DMS153 (cell line): ENCODE results near the gene STON2.

Experiments used
- DNase-seq: peaks from one replicate; lab custom pipeline; 2025; lab: John Stamatoyannopoulos, UW

The STON2 gene

DNA sequence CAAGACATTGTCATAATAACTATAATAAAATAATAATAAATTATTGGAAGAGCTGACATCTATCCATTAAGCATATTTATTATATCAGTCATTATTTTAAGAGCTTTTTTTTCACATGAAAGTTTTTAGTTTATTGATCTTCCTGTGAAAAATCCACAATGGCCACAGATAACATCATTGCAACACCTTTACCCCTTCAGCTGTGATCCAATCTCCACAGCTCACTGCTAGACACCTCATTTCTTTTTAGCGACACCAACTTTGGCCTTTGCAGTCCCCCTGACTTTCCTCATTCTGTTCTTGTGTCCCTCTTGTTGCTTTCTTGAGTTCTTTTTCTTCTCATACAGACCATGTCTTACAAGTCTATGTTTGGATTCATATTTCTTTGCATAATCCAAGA, 67.4 kb downstream of the STON2 start:
- no peak for DNase-seq

DNA sequence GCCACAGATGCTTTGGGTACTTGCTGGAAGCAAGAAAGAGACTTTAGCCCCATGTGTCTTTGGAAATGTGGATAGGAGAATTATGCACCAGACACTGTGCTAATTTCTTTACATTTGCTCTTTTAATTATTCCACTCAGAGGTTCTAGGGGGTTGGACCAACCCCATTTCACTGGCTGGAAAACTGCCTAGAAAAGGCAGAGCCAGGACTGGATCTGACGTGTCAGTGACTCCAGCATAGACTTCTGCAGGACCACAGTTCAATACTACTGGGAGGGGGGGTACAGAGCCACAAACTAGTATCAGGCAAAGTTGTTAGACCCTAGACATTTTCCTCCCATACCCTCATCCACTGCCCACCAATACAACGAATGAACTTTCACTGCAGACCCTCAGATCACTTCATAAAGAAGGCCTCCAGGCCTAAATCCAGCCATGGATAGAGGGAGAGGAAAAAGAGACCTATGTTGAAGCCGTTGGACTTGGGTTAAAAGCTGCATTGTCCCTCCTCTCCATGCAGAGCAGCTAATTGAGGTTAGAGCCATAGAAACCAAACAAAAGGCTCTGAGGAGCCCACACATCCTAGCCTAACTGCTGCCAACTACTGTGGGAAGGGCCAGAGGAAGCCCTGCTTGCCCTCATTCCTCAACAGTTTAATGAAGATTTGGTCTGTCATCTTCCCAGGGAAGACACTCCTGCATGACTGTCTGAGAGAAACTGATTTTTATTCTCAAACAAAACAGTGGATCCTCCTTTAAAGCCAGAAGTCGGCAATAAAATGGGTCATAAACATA, 68.7 kb downstream of the STON2 start:
- DNase-seq = no peak

DNA sequence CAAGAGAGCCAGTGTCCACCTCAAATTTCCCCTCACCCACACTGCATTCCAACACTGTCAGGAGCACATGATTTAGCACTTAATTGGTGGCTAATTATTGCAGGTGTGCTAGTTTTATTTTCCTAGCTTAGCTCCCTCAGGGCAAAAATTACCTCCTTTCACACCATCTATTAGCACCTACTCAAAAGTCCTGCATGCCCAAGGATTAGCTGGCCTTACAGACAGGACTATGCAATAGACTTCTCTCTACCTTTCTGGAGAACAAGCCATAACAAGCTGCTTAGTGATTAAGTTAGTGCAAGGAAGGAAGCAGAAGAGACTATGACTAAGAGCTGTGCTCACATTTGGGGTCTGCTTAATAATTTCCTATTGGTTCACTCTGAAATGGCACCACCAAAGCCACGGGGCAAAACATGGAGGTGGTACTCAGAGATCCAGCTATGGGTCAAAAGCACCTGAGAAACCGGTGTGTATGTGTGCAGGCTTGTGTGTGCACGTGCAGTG, 69.5 kb downstream of the STON2 start:
- no peak for DNase-seq

DNA sequence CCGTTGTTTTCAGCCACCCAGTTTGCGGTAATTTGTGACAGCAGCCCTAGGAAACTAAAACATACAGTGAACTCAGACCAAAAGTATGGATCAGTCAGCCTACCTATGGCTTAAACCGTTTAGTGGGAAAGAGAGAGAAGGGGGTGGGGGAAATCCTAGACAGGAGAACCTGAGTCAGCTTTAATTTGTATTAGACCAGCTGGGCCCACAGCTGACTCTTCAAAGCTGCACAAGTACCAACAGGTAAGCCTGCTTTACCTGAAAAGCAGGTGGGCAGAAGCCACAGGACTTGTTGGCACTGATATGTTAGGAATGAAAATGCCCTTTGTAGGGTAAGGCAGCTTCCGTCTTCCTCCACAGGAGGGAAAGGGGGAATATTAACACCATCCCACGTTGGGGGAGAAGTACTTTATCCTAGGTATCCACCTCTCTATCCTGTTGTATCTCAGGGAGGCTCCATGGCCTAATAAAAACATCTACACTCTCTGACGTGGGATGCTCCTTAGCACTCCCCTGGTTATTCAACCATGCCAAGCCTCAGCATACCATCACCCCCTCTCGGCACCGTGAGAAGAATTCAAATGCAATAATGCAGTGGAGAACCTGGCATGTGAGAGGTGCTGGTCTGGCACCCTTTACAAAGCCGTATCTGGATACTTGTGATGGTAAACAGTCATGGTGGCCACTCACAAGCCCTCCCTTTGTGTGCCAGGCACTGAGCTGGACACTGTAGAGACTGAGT, 70.3 kb downstream of the STON2 start:
- DNase-seq = no peak

DNA sequence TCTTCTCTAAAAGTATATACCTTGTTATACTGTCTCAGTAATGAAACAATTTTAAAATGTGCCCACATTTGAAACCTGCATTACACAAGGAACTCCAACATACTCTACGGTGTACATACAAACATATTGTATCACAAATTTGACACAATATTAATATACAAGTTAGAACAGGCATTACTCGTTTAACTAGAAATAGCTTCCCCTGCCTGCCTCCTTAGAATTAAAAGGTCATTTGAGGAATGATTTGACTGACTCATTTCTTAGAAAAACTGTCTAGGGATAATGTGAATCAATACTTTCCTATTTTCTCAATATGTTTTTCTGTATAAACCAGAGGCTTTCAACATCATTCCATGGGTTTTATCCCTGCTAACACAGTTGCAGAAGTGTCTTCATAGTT, 73.7 kb downstream of the STON2 start:
- no peak for DNase-seq

DNA sequence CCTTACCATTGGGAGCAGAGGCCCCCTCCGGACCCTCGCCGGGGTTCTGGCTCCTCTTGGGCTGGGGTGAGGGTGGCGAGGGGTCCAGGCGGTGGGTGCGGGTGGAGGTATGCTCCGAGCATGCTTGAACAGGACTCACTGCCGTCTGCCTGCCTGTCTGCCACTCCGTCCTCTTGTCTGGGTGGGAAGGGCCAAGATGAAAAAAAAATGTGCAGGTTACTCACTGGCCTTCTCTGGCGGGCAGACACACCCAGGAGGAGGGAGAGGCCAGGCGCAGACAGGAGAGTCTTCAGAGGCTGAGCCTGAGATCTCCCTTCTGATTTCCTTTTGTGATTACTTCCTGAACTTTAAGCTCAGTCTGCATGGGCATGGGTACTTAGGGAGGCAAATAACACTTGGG, 76.1 kb downstream of the STON2 start:
- DNase-seq = peak; percentile 23

DNA sequence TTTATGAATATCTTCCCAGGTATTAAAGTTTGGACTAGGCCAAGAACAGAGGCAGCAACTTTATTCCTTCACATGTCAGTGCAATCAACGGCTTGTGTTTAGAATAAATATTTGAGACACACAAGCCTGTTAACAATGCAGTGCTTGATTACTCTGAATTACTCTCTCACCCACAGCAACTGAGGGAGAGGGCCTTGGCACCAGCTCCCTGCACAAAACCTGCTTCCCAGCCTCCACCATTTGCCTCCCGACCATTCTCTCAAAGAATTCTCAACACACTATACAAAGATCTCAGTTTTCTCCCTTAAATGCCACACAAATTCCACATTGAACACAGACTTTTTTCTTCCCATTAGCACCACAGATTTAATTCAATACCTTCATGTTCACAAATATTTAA, 77.0 kb downstream of the STON2 start:
- DNase-seq = no peak

DNA sequence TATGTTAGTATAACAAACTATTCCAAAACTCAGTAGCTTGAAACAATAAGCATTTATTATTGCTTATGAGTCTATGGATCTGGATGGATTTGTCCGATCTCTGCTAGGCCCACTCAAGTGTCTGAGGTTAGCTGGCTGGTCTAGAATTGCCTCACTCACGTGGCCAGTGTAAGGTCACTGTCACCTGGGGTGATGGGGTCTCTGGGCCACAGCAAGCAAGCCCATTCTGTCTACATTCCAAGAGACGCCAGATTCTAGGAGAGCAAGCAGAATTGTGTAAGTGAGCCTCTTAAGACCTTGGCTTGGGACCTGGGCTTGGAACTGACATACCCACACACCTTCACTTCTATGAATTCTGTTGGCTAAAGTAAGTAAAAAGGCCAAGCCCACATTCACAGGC, 80.2 kb downstream of the STON2 start:
- no peak for DNase-seq

DNA sequence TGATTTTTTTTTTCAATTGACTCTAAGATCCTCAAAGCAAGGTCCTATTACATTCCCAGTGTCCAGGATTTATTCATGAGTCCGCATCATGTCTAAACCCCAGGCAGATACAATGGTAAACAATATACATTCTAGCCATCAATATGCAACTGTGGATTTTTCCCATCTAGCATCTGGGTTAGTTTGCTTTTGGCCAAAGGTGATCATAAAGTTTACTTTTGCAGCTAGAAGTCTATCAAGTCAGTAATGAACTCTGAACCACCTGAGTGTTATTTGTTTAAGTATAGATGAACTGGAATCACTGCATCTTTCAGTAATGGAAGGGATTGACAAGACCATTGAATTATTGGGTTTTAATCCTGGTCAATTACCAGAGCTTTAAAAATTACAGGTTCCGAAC, 80.8 kb downstream of the STON2 start:
- no peak for DNase-seq

DNA sequence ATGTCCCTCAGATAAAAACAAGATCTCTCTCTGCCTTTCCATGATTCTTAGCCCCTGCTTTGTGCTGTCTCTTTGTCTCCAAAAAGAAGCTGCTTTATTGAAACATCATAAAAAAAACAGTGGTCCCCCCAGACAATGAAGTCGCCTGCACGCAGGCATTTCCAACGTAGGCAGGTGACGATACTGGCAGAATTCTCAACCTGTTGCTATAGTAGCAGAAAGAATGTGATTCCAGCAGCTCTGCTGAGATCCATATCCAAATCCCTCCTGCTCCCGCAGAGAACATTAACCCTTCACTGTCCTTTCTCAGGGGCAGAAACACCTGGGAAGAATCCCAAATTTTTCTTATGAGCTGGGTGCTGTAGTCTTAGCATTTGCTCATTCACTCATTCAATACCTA, 84.8 kb downstream of the STON2 start:
- DNase-seq = no peak

DNA sequence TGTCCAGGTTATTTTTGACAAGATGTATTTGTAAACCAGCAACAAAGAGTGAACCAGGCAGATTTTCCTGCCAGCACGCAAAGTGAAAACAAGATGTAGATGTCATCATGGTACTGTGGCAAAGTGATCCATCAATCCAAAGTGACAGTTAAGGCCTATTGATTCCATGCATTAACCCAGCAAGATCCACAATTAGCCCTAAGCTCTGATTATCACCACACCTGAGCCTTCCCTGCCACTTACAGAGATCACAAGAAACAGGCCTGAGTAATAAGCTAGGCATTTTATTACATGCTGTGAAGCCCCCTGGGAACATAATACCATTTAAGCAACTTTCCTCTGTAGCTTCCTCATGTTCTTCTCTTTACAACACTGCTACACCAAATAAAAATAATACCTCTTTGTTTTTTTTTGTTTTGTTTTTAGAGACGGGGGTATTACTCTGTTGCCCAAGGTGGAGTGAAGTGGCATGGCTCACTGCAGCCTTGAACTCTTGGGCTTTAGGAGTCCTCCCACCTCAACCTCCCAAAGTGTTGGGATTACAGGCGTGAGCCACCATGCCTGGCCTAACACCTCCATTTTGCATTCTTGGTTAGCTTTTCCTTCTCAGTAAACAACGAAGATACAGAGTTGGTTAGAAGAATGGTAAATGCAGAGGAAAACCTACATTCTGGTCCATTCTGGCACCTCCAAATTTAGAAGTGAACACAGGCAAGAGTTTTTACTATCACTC, 85.5 kb downstream of the STON2 start:
- DNase-seq = no peak

DNA sequence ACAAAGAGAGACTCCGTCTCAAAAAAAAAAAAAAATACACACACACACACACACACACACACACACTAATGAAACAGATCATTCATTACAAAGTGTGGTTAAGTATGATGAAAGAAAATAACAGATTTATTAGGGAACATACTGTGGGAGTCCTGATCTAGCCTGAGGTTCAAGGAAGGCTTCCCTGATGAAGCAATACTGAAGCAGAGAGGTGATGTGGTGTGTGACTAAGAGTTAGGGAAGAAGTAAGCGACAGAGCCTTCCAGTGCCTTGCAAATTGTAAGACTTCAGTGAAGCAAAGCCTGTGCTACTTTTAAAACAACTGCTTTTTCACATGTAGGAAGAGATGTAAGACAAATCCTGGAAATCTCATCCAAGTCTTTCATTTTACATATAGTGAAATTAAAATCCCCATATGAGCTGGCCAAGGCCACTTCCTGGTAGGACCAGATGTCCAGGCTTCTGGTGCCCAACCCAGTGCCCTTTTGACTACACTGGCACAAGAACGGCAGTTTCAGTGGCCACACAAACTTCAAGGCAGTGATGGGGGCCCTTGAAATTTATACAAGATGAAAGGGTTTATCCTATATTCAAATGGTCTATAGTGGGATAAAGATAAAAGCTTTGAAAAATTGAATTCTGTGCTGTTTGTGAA, 86.2 kb downstream of the STON2 start:
- no peak for DNase-seq

DNA sequence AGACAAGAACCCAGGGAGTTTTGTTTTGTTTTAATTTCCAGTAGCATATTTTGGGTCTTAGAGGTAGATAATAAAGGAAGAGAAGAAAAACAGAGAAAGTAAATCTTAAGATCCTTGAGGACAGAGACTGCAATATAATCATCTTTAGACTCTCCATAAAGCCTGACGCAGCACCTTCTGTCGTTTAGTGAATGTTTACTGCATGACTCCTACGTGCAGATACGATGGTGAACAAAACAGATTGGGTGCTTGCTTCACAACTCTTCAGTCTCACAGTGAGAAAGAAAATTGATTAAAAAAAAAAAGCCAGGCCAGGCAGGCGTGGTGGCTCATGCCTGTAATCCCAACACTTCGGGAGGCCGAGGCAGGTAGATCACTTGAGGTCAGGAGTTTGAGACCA, 86.9 kb downstream of the STON2 start:
- no peak for DNase-seq

DNA sequence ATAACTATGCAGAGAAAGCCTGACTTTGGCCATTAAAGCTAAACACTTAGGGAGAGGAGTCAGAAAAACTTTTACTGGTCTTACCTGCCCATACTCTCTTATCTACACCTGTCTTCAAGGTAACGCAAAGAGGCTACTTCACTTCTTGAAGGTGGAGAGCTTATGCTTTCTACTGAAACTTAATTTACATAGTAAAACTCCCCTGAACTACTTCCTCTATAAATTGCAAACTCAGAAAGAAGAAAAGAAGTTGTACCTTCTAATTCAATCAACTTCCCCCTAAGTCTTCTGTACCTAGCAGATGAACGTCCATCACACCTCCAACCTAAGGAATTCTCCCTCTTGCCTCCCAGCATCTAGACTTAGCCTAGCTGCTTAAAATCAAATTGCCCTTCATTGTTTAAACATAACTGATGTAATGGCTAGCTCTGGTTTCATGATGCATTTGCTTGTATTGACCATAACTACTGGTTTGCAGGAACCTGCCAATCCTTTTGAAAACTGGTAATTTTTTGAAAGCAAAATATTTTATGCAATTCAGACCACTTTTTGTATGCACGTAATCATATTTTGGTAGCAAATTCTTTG, 87.7 kb downstream of the STON2 start:
- no peak for DNase-seq

DNA sequence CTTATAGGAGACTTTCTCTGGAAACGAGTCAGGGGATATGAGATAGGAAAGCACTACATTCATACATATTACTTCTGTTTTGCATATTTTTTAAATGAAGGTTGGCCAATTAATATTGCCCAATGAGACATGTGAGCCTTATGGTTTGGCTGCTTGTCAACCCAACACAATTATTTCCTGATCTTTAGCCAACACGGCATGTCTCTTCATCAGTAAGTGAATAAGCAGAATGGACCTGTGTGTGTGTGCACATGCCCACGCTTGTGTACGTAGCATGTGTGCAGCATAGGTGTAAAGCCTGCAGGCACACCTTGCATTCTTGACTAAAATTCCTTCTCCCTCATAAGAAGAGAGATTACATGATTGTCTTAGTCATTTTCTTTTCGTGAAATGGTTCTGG, 88.3 kb downstream of the STON2 start:
- DNase-seq = no peak

DNA sequence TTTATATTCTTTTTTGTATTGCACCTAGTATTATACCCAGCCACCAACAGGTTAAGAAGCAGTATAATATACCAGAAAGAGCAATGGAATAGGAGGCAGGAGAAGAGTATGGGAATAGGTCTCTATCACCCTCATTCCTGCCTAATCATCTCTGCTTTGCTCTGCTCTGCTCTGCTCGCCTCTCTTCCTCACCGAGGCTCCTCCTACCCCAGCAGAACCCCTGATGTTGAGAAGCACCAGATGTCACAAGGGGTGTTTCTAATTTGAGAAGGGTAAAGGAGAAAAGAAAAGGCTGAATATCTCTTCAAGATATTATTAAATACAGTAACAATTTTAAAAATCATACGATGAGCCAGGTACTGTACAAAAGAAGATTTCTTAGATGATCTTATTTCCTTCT, 89.0 kb downstream of the STON2 start:
- DNase-seq = no peak

DNA sequence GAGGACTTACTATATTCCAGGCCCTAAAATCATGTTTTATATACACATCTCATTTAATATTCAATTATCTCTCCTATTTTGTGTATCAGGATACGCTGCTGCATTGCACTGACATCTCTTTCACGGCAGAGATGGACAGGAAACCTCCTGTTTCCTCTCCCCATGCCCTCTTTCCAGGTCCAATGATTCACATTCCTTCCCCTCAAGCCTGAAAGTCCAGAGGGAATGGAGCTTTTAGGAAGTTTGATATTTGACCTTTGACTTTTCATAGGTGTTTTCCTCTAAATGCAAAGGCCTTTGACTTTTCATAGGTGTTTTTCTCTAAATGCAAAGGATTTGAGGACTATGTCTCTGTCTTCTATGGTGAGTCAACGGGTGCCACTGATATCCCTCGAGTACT, 89.5 kb downstream of the STON2 start:
- no peak for DNase-seq

DNA sequence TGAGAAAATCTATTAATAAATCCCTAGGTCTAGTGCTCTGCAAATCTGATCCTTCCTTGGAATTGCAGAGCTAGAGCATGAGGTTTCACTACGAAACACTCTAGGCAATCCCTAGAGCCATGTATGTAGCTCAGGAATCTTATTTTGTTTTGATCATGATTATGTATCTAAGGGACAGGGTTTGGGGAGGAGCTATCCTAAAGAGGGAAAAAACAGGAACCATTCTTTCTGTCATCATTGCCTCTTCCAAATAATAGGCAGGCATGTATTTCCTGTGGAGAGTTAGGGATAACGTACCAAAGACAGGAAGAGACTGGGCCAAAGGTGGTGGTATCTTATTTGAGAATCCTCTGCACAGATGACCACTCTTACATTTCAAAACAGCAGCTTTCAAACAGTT, 90.6 kb downstream of the STON2 start:
- no peak for DNase-seq

DNA sequence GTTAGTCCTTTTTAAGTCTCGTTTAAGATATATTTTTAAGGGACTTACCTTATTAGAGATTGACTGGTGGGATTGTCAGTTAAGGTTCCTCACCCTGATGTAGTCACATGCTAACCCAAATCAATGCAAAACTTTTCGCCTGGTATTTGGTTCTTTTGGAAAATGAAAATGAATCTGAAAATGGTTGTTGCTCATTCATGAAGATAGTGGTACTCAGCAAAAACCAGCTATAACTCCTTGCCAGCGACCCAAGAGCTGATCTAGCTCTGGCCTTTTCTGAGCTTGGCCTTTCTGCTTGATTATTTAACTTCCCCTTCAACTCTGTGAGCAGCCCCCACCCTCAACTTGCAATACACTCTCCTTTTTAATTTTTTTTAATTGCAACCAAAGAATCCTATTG, 94.4 kb downstream of the STON2 start:
- no peak for DNase-seq

DNA sequence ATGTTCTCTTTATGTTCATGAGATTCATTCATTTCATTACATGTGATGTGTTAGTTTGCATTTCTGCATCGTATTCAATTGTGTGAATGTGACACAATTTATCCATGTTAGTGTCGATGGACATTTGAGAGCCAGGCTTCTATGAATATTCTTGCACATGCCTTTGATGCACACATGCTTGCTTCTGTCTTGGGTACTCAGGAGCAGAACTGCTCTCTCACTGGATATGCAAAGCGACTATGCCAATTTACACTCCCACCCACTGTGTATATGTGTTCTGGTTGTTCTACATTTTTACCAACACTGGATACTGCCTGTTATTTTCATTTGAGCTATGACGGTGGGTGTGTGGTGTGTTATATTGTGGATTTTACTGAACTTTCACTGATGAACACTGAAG, 95.1 kb downstream of the STON2 start:
- DNase-seq = no peak

DNA sequence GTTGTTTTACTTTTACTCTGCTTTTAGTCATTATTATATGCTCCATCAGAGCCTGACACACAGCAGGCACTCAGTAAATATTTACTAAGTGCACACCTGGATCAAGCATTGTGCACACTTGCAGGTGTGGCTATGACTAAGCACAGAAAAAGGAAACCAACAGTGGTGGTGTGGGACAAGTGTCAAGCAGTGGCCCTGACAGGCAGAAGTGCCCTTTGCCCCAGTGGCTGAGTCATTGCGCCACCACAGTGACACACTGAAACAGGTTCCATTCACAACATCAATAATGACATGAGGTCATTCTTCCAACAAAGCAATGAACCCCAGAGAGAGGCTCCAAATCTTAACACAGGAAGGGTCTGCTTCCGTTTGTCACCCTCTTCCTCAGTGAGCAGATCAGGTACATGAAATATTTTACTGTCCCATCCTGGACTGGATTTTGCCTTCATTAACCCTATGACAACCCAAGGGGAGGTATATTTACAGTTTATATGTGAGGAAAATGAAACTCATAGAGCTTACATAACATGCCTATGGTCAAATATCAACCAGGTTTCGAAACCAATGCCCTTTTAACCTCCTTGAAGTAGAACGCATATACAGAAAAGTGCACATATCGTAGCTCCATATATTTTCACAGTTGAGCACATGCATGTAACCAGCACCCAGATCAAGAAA, 96.7 kb downstream of the STON2 start:
- DNase-seq = peak; percentile 87
